Ectodermal cell (in vitro differentiated cells): ENCODE data around the gene EYA2.

Experiments
- H3K27ac ChIP-seq: 2 replicates; pipeline ENCODE4 v1.7.0; 2013; ENCODE audit warnings: mild to moderate bottlenecking, low read depth, low read length; ENCODE audit not compliant: insufficient read depth, poor library complexity, severe bottlenecking
- H3K27me3 ChIP-seq: 2 replicates; pipeline ENCODE4 v1.7.0; 2013; ENCODE audit warnings: mild to moderate bottlenecking, low read length; ENCODE audit not compliant: insufficient read depth, control insufficient read depth, poor library complexity, severe bottlenecking
- H3K36me3 ChIP-seq: one replicate; pipeline ENCODE4 v1.7.0; 2013; ENCODE audit warnings: low read length; ENCODE audit not compliant: control insufficient read depth, insufficient read depth
- H3K4me1 ChIP-seq: one replicate; pipeline ENCODE4 v1.7.0; 2013; ENCODE audit warnings: low read length; ENCODE audit not compliant: control insufficient read depth, insufficient read depth
- H3K4me3 ChIP-seq: 2 replicates; pipeline ENCODE4 v1.7.0; 2013; ENCODE audit warnings: low read depth, low read length, control low read depth; ENCODE audit not compliant: insufficient read depth
- H3K9me3 ChIP-seq: 2 replicates; pipeline ENCODE4 v1.7.0; 2013; ENCODE audit warnings: mild to moderate bottlenecking, low read length, moderate library complexity; ENCODE audit not compliant: control insufficient read depth
- WGBS, 2 experiments: methylation state at CpG; one replicate each; pipeline ENCODE4 v1.1.7; 2013; ENCODE audit warnings: missing lambda C conversion rate in 2 of 2; 5-methylcytosine and 5-hydroxymethylcytosine counted together

The EYA2 gene

GRCh38 chr20:47055699-47056369 lies 161.2 kb downstream of the EYA2 start:
- Histone ChIP-seq H3K36me3 (no peaks in the 10 kb centered on the region), H3K4me1 (no peaks in the 10 kb centered on the region), H3K27ac (no peak overlapping the region), H3K9me3 (no peaks in the 10 kb centered on the region), H3K4me3 (no peak overlapping the region), H3K27me3 (no peaks in the 10 kb centered on the region)
- 88 to 90% methylated on average over 13 of the region's 13 CpGs for WGBS, 2 experiments

DNA sequence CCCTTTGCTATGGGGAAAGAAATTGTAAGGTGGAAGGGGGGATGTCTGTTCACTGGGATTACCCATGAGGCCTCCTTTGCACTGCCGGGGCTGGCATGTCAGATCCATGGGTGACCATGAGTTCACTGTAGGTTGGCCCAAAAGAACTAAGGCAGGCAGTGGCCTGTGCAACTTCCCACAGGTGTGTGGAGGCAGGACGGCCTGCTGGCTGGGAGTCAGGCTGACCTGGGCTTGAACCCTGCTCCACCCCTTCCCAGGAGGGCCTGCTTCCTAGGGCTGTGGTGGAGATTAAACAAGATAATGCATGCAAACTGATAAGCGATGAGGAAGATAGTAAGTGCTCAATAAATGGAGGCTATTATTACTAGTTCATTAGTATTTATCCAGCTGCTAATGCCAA lies 163.0 kb downstream of the EYA2 start:
- no peak overlapping the region for H3K27ac ChIP-seq
- no peaks in the 10 kb centered on the region for H3K36me3 ChIP-seq
- H3K4me1 ChIP-seq, result peaks cover under 1% of the 10 kb centered on the region
- H3K9me3 ChIP-seq, result no peaks in the 10 kb centered on the region
- no peak overlapping the region for H3K4me3 ChIP-seq
- 97 to 99% methylated on average over 3 of the region's 3 CpGs for WGBS, 2 experiments
- no peaks in the 10 kb centered on the region for H3K27me3 ChIP-seq

GRCh38 chr20:47058236-47058635 lies 163.6 kb downstream of the EYA2 start:
- H3K4me1 ChIP-seq, result peaks cover 6% of the 10 kb centered on the region
- 95 to 97% methylated on average over 4 of the region's 4 CpGs for WGBS, 2 experiments
- H3K27me3 ChIP-seq, result no peaks in the 10 kb centered on the region
- no peaks in the 10 kb centered on the region for H3K9me3 ChIP-seq
- no peak overlapping the region for H3K4me3 ChIP-seq
- H3K36me3 ChIP-seq, result no peaks in the 10 kb centered on the region
- H3K27ac ChIP-seq, result no peak overlapping the region

GRCh38 chr20:47059536-47059935 lies 164.9 kb downstream of the EYA2 start:
- Histone ChIP-seq H3K27ac (no peak overlapping the region), H3K27me3 (no peaks in the 10 kb centered on the region), H3K4me1 (peaks cover 7% of the 10 kb centered on the region), H3K9me3 (no peaks in the 10 kb centered on the region), H3K36me3 (no peaks in the 10 kb centered on the region), H3K4me3 (no peak overlapping the region)
- 92 to 95% methylated on average over 4 of the region's 4 CpGs for WGBS, 2 experiments

GRCh38 chr20:47061549-47061948 lies 166.9 kb downstream of the EYA2 start:
- Histone ChIP-seq H3K9me3 (no peaks in the 10 kb centered on the region), H3K27ac (no peak overlapping the region), H3K36me3 (no peaks in the 10 kb centered on the region), H3K4me1 (peaks cover 7% of the 10 kb centered on the region), H3K4me3 (no peak overlapping the region), H3K27me3 (no peaks in the 10 kb centered on the region)
- 93 to 97% methylated on average over 8 of the region's 8 CpGs for WGBS, 2 experiments

GRCh38 chr20:47062226-47062890 lies 167.7 kb downstream of the EYA2 start:
- no peak overlapping the region for H3K4me3 ChIP-seq
- H3K36me3 ChIP-seq, result no peaks in the 10 kb centered on the region

GRCh38 chr20:47063407-47063806 lies 168.8 kb downstream of the EYA2 start:
- no peak overlapping the region for H3K27ac ChIP-seq
- H3K4me3 ChIP-seq, result no peak overlapping the region
- 81 to 83% methylated on average over 2 of the region's 2 CpGs for WGBS, 2 experiments
- H3K36me3 ChIP-seq, result no peaks in the 10 kb centered on the region
- H3K9me3 ChIP-seq, result peaks cover 1% of the 10 kb centered on the region
- H3K4me1 ChIP-seq, result peaks cover 7% of the 10 kb centered on the region
- no peaks in the 10 kb centered on the region for H3K27me3 ChIP-seq

More at GRCh38 chr20:47062226-47062890, 167.7 kb downstream of the EYA2 start:
- 93 to 94% methylated on average over 14 of the region's 14 CpGs for WGBS, 2 experiments
- H3K9me3 ChIP-seq, result no peaks in the 10 kb centered on the region
- no peak overlapping the region for H3K27ac ChIP-seq
- H3K4me1 ChIP-seq, result peaks cover 7% of the 10 kb centered on the region
- no peaks in the 10 kb centered on the region for H3K27me3 ChIP-seq

GRCh38 chr20:47063808-47064207 lies 169.2 kb downstream of the EYA2 start:
- WGBS, 2 experiments, result 88% methylated on average over 3 of the region's 3 CpGs
- Histone ChIP-seq H3K27ac (no peak overlapping the region), H3K4me3 (no peak overlapping the region), H3K27me3 (no peaks in the 10 kb centered on the region), H3K36me3 (no peaks in the 10 kb centered on the region), H3K9me3 (peaks cover 4% of the 10 kb centered on the region), H3K4me1 (peaks cover 7% of the 10 kb centered on the region)

- H3K4me3 ChIP-seq, result no peak overlapping the region
These were observed 172.0 kb downstream of the EYA2 start for GRCh38 chr20:47066484-47067270.

DNA sequence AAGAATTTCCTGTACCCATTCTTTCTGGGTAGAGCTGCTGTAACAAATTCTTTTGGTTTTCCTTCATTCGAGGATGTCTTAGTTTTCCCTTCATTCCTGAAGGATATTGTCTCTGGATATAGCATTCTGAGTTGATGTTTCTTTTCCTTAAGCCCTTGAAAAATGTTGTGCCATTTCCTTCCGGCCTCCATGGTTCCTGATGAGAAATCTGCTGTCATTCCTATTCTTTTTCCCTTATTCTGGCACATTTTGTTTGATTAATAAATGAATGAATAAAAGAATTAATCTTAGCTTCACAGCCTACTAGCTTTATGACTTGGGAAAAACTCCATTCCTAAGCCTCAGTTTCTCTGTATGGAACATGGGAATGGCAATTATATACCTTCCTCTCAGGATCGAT lies 173.1 kb downstream of the EYA2 start:
- peaks cover 5% of the 10 kb centered on the region for H3K4me1 ChIP-seq
- no peak overlapping the region for H3K4me3 ChIP-seq
- 100% methylated on average over 2 to 3 of the region's 3 CpGs for WGBS, 2 experiments

More at GRCh38 chr20:47066484-47067270, 172.0 kb downstream of the EYA2 start:
- peaks cover 4% of the 10 kb centered on the region for H3K9me3 ChIP-seq
- H3K36me3 ChIP-seq, result no peaks in the 10 kb centered on the region
- no peaks in the 10 kb centered on the region for H3K27me3 ChIP-seq
- no peak overlapping the region for H3K27ac ChIP-seq
- H3K4me1 ChIP-seq, result peaks cover 7% of the 10 kb centered on the region
- WGBS, 2 experiments, result 88 to 89% methylated on average over 4 of the region's 4 CpGs

More for the DNA sequence above, 173.1 kb downstream of the EYA2 start:
- no peaks in the 10 kb centered on the region for H3K27me3 ChIP-seq
- H3K9me3 ChIP-seq, result peaks cover 4% of the 10 kb centered on the region
- no peaks in the 10 kb centered on the region for H3K36me3 ChIP-seq
- no peak overlapping the region for H3K27ac ChIP-seq
